GM12878 (cell line): ENCODE data around the gene ORAI1. TPM values are rescaled to one million over a fixed set of nuclear protein-coding genes. Genes with fewer than 3 reads are reported as not detected.

Experiments used
- POLR2A ChIP-seq: IDR thresholded peaks from 2 replicates; pipeline ENCODE4 v1.6.1; 2011; ENCODE audit warnings: low read depth, mild to moderate bottlenecking, low read length
- YBX1 ChIP-seq: fragments of 450-650 bp; IDR thresholded peaks from 2 replicates; pipeline ENCODE4 v1.6.1; 2016; ENCODE audit warnings: antibody characterized with exemption
- ZNF384 ChIP-seq: IDR thresholded peaks from 2 replicates; pipeline ENCODE4 v1.6.1; 2012; ENCODE audit warnings: low read depth, mild to moderate bottlenecking, low read length, improper control_type of control experiment, borderline replicate concordance
- ZNF622 ChIP-seq: fragments of 450-650 bp; IDR thresholded peaks from 2 replicates; pipeline ENCODE4 v1.6.1; 2017; ENCODE audit warnings: mild to moderate bottlenecking, inconsistent platforms
- polyA plus RNA-seq, 11 experiments: library from polyadenylated mRNA; depleted of rRNA in 4 of 11; unstranded in 6 of 11; stranded (reverse) in 5 of 11; fragments of >200 nt; fragmentation: Nextera tagmentation in 4 of 11; fragmentation: Illumina TruSeq in 1 of 11; extraction: Ambion mirVana in 4 of 11; extraction: Trizol in 1 of 11; gene quantifications; 1 replicate in 1 of 11; 2 replicates in 10 of 11; pipeline versions ENCODE4 v1.2.1 to v1.2.3, GENCODE V29; 2011 to 2016; ENCODE audit warnings: inconsistent platforms in 2 of 11, missing spikeins in 2 of 11, low read depth in 1 of 11
- total RNA-seq, 4 experiments: library from RNA; depleted of rRNA in 3 of 4; stranded (reverse); fragments of >200 nt in 3 of 4; fragmentation: Illumina TruSeq in 1 of 4; extraction: Trizol in 1 of 4; gene quantifications; 2 replicates each; pipeline versions ENCODE4 v1.2.1 to v1.2.3, GENCODE V29; 2013 to 2021
- TF ChIP-seq, protein P1 (sequence below): fragments of 450-650 bp; IDR thresholded peaks from 2 replicates; pipeline ENCODE4 v1.6.1; 2017; ENCODE audit warnings: low read depth, mild to moderate bottlenecking, moderate library complexity
- TF ChIP-seq, protein P2 (sequence below), 3 experiments: IDR thresholded peaks in 2 of 3; conservative IDR thresholded peaks in 1 of 3; 2 replicates each; pipeline ENCODE4 v1.5.1; 2011; ENCODE audit warnings: low read depth in 3 of 3, low read length in 3 of 3, mild to moderate bottlenecking in 3 of 3, control low read depth in 2 of 3, moderate library complexity in 2 of 3, inconsistent platforms in 1 of 3, mixed read lengths in 1 of 3; ENCODE audit not compliant: control insufficient read depth in 2 of 3, insufficient read depth in 1 of 3; ENCODE audit errors: extremely low read depth in 1 of 3
- TF ChIP-seq, protein P3 (sequence below): fragments of 450-650 bp; IDR thresholded peaks from 2 replicates; pipeline ENCODE4 v1.6.1; 2016; ENCODE audit warnings: mild to moderate bottlenecking, moderate library complexity, borderline replicate concordance
- TF ChIP-seq, protein P4 (sequence below): fragments of 450-650 bp; IDR thresholded peaks from 2 replicates; pipeline ENCODE4 v1.6.1; 2017; ENCODE audit warnings: mild to moderate bottlenecking
- TF ChIP-seq, protein P5 (sequence below): IDR thresholded peaks from 2 replicates; pipeline ENCODE4 v1.6.1; 2012; ENCODE audit warnings: low read depth, low read length, improper control_type of control experiment
- TF ChIP-seq, protein P6 (sequence below): IDR thresholded peaks from 2 replicates; pipeline ENCODE4 v1.6.1; 2011; ENCODE audit warnings: mild to moderate bottlenecking, low read depth, low read length, moderate library complexity; ENCODE audit not compliant: insufficient replicate concordance
- TF ChIP-seq, protein P7 (sequence below): IDR thresholded peaks from 2 replicates; pipeline ENCODE4 v1.6.1; 2012; ENCODE audit warnings: improper control_type of control experiment, low read depth, low read length; ENCODE audit not compliant: insufficient replicate concordance

Gene ORAI1
- total and polyA plus RNA-seq, 10 of the 15 experiments (the other 5 are each of a cell fraction or from before 2014, with no cell fraction given): 5.5 to 33.1 (median 11.8) TPM

DNA sequence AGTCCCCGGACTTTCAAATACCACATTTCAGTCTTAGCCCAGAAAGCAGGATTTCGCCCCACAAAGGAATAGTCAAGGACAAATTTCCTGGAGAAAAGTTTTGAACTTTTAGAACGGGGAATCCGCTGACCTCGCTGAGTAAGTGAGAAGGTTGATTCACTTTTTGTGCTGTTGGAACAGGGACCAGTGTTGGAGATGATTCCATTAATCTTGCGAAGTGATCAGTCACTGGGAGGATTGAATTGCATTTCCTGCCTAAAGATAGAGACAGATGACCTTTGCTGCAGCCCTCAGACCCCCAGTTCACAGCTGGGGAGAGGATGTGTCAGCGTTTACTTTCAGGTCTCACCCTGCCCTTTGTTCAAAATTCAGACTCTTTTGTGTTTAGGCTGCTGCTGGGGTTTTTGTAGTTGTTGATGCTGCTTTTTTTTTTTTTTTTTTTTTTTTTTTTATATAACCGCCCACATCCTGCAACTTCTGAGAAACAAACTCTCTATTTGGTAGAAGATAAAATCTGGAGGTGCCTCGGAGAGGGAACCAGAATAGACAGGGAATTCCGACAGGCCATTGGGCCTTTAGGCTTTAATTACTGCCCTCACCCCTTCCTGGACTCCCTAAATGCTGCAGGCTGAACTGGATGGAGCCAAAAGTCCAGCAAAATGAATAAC lies 35.7 kb upstream of the ORAI1 start (continued):
- TF ChIP-seq, protein P1, sequence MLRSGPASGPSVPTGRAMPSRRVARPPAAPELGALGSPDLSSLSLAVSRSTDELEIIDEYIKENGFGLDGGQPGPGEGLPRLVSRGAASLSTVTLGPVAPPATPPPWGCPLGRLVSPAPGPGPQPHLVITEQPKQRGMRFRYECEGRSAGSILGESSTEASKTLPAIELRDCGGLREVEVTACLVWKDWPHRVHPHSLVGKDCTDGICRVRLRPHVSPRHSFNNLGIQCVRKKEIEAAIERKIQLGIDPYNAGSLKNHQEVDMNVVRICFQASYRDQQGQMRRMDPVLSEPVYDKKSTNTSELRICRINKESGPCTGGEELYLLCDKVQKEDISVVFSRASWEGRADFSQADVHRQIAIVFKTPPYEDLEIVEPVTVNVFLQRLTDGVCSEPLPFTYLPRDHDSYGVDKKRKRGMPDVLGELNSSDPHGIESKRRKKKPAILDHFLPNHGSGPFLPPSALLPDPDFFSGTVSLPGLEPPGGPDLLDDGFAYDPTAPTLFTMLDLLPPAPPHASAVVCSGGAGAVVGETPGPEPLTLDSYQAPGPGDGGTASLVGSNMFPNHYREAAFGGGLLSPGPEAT: 0 out of 2 replicates have a peak, but pooled peaks have one; percentile 41
- TF ChIP-seq, protein P2, sequence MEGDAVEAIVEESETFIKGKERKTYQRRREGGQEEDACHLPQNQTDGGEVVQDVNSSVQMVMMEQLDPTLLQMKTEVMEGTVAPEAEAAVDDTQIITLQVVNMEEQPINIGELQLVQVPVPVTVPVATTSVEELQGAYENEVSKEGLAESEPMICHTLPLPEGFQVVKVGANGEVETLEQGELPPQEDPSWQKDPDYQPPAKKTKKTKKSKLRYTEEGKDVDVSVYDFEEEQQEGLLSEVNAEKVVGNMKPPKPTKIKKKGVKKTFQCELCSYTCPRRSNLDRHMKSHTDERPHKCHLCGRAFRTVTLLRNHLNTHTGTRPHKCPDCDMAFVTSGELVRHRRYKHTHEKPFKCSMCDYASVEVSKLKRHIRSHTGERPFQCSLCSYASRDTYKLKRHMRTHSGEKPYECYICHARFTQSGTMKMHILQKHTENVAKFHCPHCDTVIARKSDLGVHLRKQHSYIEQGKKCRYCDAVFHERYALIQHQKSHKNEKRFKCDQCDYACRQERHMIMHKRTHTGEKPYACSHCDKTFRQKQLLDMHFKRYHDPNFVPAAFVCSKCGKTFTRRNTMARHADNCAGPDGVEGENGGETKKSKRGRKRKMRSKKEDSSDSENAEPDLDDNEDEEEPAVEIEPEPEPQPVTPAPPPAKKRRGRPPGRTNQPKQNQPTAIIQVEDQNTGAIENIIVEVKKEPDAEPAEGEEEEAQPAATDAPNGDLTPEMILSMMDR (IDR thresholded peaks at IDR 0.05 in 2 of 3, conservative IDR thresholded peaks at IDR 0.05 in 1 of 3; ENCODE audit: control insufficient read depth in 2 of 3, extremely low read depth in 1 of 3, insufficient read depth in 1 of 3, low read depth in 3 of 3, low read length in 3 of 3): no peak
- TF ChIP-seq, protein P3, sequence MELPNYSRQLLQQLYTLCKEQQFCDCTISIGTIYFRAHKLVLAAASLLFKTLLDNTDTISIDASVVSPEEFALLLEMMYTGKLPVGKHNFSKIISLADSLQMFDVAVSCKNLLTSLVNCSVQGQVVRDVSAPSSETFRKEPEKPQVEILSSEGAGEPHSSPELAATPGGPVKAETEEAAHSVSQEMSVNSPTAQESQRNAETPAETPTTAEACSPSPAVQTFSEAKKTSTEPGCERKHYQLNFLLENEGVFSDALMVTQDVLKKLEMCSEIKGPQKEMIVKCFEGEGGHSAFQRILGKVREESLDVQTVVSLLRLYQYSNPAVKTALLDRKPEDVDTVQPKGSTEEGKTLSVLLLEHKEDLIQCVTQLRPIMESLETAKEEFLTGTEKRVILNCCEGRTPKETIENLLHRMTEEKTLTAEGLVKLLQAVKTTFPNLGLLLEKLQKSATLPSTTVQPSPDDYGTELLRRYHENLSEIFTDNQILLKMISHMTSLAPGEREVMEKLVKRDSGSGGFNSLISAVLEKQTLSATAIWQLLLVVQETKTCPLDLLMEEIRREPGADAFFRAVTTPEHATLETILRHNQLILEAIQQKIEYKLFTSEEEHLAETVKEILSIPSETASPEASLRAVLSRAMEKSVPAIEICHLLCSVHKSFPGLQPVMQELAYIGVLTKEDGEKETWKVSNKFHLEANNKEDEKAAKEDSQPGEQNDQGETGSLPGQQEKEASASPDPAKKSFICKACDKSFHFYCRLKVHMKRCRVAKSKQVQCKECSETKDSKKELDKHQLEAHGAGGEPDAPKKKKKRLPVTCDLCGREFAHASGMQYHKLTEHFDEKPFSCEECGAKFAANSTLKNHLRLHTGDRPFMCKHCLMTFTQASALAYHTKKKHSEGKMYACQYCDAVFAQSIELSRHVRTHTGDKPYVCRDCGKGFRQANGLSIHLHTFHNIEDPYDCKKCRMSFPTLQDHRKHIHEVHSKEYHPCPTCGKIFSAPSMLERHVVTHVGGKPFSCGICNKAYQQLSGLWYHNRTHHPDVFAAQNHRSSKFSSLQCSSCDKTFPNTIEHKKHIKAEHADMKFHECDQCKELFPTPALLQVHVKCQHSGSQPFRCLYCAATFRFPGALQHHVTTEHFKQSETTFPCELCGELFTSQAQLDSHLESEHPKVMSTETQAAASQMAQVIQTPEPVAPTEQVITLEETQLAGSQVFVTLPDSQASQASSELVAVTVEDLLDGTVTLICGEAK: peak; percentile 49; the same call in 1 of the 2 replicates
- TF ChIP-seq ZNF384 (peak; percentile 99), ZNF622 (no peak), YBX1 (no peak), POLR2A (peak; percentile 63)
- TF ChIP-seq, protein P4, sequence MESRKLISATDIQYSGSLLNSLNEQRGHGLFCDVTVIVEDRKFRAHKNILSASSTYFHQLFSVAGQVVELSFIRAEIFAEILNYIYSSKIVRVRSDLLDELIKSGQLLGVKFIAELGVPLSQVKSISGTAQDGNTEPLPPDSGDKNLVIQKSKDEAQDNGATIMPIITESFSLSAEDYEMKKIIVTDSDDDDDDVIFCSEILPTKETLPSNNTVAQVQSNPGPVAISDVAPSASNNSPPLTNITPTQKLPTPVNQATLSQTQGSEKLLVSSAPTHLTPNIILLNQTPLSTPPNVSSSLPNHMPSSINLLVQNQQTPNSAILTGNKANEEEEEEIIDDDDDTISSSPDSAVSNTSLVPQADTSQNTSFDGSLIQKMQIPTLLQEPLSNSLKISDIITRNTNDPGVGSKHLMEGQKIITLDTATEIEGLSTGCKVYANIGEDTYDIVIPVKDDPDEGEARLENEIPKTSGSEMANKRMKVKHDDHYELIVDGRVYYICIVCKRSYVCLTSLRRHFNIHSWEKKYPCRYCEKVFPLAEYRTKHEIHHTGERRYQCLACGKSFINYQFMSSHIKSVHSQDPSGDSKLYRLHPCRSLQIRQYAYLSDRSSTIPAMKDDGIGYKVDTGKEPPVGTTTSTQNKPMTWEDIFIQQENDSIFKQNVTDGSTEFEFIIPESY: no peak
- TF ChIP-seq, protein P5, sequence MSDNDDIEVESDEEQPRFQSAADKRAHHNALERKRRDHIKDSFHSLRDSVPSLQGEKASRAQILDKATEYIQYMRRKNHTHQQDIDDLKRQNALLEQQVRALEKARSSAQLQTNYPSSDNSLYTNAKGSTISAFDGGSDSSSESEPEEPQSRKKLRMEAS: no peak; the same call in 1 of the 2 replicates
- TF ChIP-seq, protein P6, sequence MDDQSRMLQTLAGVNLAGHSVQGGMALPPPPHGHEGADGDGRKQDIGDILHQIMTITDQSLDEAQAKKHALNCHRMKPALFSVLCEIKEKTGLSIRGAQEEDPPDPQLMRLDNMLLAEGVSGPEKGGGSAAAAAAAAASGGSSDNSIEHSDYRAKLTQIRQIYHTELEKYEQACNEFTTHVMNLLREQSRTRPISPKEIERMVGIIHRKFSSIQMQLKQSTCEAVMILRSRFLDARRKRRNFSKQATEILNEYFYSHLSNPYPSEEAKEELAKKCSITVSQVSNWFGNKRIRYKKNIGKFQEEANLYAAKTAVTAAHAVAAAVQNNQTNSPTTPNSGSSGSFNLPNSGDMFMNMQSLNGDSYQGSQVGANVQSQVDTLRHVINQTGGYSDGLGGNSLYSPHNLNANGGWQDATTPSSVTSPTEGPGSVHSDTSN: peak; percentile 18
- TF ChIP-seq, protein P7, sequence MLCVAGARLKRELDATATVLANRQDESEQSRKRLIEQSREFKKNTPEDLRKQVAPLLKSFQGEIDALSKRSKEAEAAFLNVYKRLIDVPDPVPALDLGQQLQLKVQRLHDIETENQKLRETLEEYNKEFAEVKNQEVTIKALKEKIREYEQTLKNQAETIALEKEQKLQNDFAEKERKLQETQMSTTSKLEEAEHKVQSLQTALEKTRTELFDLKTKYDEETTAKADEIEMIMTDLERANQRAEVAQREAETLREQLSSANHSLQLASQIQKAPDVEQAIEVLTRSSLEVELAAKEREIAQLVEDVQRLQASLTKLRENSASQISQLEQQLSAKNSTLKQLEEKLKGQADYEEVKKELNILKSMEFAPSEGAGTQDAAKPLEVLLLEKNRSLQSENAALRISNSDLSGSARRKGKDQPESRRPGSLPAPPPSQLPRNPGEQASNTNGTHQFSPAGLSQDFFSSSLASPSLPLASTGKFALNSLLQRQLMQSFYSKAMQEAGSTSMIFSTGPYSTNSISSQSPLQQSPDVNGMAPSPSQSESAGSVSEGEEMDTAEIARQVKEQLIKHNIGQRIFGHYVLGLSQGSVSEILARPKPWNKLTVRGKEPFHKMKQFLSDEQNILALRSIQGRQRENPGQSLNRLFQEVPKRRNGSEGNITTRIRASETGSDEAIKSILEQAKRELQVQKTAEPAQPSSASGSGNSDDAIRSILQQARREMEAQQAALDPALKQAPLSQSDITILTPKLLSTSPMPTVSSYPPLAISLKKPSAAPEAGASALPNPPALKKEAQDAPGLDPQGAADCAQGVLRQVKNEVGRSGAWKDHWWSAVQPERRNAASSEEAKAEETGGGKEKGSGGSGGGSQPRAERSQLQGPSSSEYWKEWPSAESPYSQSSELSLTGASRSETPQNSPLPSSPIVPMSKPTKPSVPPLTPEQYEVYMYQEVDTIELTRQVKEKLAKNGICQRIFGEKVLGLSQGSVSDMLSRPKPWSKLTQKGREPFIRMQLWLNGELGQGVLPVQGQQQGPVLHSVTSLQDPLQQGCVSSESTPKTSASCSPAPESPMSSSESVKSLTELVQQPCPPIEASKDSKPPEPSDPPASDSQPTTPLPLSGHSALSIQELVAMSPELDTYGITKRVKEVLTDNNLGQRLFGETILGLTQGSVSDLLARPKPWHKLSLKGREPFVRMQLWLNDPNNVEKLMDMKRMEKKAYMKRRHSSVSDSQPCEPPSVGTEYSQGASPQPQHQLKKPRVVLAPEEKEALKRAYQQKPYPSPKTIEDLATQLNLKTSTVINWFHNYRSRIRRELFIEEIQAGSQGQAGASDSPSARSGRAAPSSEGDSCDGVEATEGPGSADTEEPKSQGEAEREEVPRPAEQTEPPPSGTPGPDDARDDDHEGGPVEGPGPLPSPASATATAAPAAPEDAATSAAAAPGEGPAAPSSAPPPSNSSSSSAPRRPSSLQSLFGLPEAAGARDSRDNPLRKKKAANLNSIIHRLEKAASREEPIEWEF: no peak
